Measurements from ENCODE around the gene MLXIPL.
"Not testable (repeated sequence)": the region's sequence is repeated elsewhere in the genome, so short reads cannot be mapped to it uniquely, and the experiment has no call there.

Gene MLXIPL

DNA sequence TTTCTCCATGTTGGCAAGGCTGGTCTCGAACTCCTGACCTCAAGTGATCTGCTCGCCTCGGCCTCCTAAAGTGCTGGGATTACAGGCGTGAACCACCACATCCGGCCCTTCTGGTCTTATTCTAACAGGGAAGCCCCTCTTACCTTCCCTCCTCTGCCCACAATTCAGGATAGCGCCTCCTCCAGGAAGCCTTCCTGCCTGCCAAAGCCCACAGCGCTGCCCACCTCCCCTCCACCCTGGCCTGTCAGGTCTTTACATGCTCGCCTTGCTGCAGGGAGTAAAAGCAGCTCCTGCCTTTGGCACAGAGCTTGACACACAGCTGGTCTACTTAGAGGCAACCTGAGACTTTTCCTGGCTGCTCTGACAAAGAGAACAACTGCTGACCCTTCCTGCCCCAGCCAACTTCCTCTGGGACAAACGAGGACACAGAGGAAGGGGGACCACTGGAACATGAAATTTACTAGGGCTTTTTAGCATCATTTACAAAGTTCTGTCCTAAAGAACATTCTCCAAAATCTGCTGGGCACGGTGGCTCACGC is 13.2 kb downstream of the MLXIPL start:
- TF ChIP-seq, protein P1, sequence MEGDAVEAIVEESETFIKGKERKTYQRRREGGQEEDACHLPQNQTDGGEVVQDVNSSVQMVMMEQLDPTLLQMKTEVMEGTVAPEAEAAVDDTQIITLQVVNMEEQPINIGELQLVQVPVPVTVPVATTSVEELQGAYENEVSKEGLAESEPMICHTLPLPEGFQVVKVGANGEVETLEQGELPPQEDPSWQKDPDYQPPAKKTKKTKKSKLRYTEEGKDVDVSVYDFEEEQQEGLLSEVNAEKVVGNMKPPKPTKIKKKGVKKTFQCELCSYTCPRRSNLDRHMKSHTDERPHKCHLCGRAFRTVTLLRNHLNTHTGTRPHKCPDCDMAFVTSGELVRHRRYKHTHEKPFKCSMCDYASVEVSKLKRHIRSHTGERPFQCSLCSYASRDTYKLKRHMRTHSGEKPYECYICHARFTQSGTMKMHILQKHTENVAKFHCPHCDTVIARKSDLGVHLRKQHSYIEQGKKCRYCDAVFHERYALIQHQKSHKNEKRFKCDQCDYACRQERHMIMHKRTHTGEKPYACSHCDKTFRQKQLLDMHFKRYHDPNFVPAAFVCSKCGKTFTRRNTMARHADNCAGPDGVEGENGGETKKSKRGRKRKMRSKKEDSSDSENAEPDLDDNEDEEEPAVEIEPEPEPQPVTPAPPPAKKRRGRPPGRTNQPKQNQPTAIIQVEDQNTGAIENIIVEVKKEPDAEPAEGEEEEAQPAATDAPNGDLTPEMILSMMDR (IDR thresholded peaks at IDR 0.05; ENCODE audit: insufficient read depth, missing control alignments) = no peak
- FAIRE-seq = no peak

DNA sequence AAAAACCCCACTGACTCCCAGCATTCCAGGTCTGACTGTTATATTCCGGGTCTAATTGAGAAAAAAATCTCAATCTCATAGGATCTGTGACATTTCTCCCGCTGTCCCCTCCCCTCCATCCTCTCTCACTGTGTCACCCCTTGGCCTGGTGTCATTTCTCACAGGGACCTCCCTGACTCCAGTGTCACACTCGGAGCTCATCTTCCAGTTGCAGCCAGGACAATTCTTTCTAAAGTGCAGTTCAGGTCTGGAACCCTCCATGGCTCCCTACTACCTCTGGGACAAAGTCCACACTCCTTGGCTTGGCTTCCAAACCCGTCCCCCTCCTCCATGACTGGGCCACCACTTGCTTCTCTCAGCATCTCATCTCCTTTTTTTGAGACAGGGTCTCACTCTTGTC is 14.2 kb downstream of the MLXIPL start:
- DNase-seq (ENCODE audit: insufficient read length, low spot score) = no peak
- TF ChIP-seq, protein P1 (IDR thresholded peaks at IDR 0.05; ENCODE audit: insufficient read depth, missing control alignments) = no peak
- FAIRE-seq = no peak

More for the DNA sequence above, 13.2 kb downstream of the MLXIPL start:
- DNase-seq (ENCODE audit: insufficient read length, low spot score) = no peak

DNA sequence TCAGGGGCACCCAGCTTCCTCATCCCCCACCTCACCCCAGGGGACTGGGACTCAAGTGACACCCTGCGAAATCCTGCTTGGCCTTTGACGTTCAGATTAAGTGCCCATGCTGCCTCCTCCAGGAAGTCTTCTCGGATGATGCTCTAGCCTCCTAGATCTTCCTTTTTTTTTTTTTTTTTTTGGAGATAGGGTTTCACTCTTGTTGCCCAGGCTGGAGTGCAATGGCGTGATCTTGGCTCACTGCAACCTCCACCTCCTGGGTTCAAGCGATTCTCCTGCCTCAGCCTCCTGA is 16.7 kb downstream of the MLXIPL start:
- not testable (repeated sequence) for FAIRE-seq; DNase-seq (ENCODE audit: insufficient read length, low spot score)

DNA sequence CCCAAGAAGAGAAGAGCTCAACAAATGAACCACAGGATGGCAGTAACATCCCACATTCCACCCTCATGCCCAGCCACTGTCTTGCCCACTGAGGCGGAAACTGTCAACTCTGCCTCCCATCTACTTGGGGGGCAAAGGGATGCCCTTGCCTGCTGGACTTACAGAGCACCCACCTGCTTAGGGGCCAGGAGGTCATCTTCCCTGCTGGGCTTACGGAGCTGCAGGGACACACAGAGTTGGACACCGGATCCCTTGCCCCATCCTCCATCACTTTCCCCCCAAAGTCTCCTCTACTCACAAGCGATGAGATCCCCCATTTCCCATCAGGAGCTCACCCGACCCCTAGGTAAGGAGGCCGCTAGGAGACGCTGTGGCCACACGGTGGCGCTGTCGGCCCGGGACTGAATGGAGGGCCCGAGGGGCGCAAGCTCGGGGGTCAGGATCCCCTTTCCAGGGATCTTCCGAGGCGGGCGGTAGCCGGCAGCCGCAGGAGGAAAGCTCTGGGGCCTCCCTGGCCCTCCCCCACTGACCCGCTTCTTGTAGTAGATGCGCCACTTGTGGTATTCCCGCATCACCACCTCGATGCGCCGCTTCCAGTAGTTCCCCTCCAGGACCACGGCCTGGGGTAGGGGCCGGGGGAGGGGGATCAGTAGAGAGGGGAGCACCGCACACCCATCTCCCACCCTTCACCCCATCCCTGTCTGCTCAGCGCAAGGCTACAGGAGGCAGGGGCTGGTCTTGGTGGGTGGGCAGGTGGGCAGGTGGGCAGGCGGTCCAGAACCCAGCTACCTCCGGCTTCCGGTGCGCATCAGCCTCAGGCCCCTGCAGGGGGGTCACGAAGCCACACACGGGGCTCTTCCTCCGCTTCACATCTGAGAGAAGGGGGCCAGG is 17.3 kb downstream of the MLXIPL start:
- TF ChIP-seq, protein P1 (IDR thresholded peaks at IDR 0.05; ENCODE audit: insufficient read depth, missing control alignments) = peak; percentile 89
- DNase-seq (ENCODE audit: insufficient read length, low spot score) (peak; percentile 95), FAIRE-seq (no peak)

DNA sequence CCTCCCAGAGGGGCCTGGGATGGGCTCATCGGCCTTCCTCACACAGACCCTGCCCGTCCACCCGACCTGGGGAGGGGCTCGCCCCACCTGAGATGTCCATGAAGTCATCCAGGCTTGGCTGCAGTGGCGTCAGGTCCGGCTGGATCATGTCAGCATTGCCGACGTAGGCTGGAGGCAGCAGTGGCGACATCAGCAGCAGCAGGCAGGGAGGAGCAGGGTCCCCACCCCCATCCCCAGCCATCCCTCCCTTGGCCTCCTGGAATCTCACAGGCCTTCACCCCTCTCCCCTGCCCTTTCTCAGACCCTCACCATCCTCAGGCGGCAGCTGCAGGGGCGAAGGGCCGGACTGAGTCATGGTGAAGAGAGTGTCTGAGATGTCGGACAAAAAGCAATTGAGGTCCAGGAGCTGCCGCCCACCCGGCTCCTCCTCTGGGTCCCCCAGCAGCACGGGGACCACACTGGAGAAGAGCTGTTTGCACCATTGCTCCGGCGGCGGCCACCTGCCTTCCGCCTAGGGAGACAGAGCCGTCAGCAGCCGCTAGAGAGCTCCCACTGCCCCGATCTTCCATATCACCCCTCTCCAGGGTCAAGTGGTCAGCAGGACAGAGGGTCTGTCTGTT is 18.6 kb downstream of the MLXIPL start:
- TF ChIP-seq, protein P1 (IDR thresholded peaks at IDR 0.05; ENCODE audit: insufficient read depth, missing control alignments) = no peak
- FAIRE-seq = no peak

DNA sequence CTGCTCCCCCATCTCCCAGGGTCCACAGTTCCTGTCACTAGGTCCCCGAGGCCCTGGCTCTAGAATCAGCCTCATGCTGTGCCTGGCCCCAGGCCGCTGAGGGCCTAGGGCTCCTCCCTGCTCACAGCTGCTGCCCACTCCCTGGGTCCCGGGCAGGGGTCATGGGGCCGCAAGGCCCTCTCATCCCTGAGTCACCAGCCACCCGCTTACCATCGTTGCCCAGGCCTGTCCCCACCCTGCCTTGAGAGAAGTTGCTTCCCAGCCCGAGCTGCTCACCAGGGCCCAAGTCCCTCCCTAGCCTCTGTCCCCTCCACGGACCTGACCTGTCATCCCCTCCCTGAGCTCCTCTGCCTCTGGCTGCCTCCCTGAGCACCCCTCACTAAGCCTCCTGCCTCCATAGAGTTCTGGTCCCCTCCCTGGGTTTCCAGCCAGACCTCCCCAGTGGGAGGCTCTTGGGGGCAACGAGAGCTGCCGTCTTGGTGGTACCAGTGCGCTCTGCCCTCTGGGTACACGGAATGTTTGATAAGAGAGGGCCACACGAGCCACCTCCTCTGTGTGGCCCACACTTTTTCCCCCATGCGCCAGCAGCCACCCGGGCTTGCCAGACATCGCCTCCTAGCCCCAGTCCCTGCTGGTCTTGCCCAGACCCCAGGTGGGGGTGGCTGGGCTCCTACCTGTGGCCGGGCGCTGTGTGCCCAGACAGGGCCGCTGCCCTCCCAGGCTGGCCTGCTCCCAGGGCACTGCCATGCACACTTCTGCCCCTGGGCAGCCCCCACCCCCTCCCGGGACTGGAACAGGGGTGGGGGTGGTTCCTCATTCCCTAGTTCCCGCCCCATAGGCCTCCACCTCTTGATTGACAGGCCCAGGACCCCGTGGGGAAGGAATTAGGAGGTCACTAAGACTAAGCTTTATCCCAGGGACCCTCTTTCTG is 21.3 kb downstream of the MLXIPL start:
- TF ChIP-seq, protein P1 (IDR thresholded peaks at IDR 0.05; ENCODE audit: insufficient read depth, missing control alignments) = no peak
- FAIRE-seq (no peak), DNase-seq (ENCODE audit: insufficient read length, low spot score) (no peak)

More for the DNA sequence above, 18.6 kb downstream of the MLXIPL start:
- no peak for DNase-seq (ENCODE audit: insufficient read length, low spot score)

DNA sequence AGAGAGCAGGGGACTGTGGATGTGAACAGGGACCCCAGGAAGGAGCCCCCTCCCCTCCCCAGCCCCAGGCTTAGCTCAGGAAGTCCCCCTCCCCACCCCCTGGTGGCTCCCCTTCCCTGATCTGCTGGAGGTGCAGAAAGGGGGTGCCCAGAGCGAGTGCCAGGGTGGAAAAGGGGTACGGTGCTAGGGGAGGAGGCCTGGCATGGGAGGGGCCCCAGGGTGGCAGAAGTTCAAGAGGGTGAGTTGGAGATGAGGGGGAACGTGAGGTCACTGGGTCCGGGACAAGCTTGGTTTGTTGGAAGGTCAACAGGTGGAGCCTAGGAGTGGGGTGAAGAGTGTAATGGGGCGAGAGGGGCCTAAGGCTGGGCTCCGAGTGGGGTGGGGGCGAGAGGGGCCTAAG is 24.4 kb downstream of the MLXIPL start:
- TF ChIP-seq, protein P1 (IDR thresholded peaks at IDR 0.05; ENCODE audit: insufficient read depth, missing control alignments) = no peak
- FAIRE-seq (no peak), DNase-seq (ENCODE audit: insufficient read length, low spot score) (no peak)
